Chondrocyte (in vitro differentiated cells): Measurements from ENCODE around the gene ITPR1. TPM values are rescaled to one million over a fixed set of nuclear protein-coding genes. Genes with fewer than 3 reads are reported as not detected.
A peak's percentile ranks its signal among the peaks of the same experiment; 100 is the strongest.

Experiments
- DNase-seq: peaks from one replicate; pipeline ENCODE4 v3.0.0; 2021; ENCODE audit warnings: mixed read lengths, low spot score
- H3K27ac Mint-ChIP-seq: one replicate; pipeline ENCODE4 v1.8.0; 2021; ENCODE audit warnings: mild to moderate bottlenecking, moderate library complexity, mixed read lengths; ENCODE audit not compliant: unreplicated experiment
- H3K27me3 Mint-ChIP-seq: 2 replicates; pipeline ENCODE4 v1.8.0; 2021; ENCODE audit warnings: low read depth, mixed read lengths
- H3K36me3 Mint-ChIP-seq: 2 replicates; pipeline ENCODE4 v1.8.0; 2021; ENCODE audit warnings: low read depth, mixed read lengths
- H3K4me1 Mint-ChIP-seq: 2 replicates; pipeline ENCODE4 v1.8.0; 2021; ENCODE audit warnings: low read depth, mild to moderate bottlenecking, mixed read lengths
- H3K4me3 Mint-ChIP-seq: one replicate; pipeline ENCODE4 v1.8.0; 2021; ENCODE audit warnings: mild to moderate bottlenecking, moderate library complexity, mixed read lengths; ENCODE audit not compliant: unreplicated experiment
- H3K9me3 Mint-ChIP-seq: 2 replicates; pipeline ENCODE4 v1.8.0; 2021; ENCODE audit warnings: low read depth, mixed read lengths
- CTCF ChIP-seq: fragments of 200-600 bp; sonication (generic); IDR thresholded peaks from 2 replicates; pipeline ENCODE4 v1.5.0; 2021; ENCODE audit warnings: antibody characterized with exemption, mild to moderate bottlenecking, moderate library complexity
- total RNA-seq: library from RNA; stranded (reverse); gene quantifications from 3 replicates; pipeline ENCODE4 v1.2.1, GENCODE V29; 2021

The ITPR1 gene
- total RNA-seq, 1 donor from 2014 or later, result 45.0 TPM

DNA sequence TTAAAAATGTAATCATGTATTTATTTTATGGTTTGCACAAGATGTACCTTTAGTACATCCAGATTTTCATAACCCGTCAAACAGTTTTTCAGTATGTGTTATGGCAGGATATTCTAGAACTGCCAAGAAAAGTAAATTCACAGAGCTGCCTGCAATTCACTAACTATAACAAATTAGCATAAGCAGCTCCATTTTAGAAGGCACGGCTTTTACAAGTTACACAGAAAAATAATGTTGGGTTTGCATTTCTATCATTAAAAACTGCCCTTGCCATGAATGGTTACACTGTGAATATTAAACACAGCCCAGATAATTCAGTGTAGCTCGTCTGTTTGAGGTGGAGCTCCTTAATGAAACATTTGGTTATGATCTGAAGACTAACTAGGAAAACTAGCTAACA, 391.7 kb downstream of the ITPR1 start:
- no peaks in the 10 kb centered on the region for H3K9me3 Mint-ChIP-seq
- no peaks in the 10 kb centered on the region for H3K36me3 Mint-ChIP-seq
- no peak overlapping the region for H3K4me3 Mint-ChIP-seq
- no peaks in the 10 kb centered on the region for H3K27me3 Mint-ChIP-seq
- peaks cover 16% of the 10 kb centered on the region for H3K4me1 Mint-ChIP-seq
- no peak for DNase-seq
- H3K27ac Mint-ChIP-seq, result no peak overlapping the region
- no peak for TF ChIP-seq CTCF

- Mint-ChIP-seq H3K4me3 (no peak overlapping the region), H3K36me3 (no peaks in the 10 kb centered on the region), H3K9me3 (no peaks in the 10 kb centered on the region), H3K27ac (no peak overlapping the region), H3K27me3 (no peaks in the 10 kb centered on the region), H3K4me1 (peaks cover 17% of the 10 kb centered on the region)
- no peak for DNase-seq
- TF ChIP-seq CTCF, result peak; percentile 35
These were observed 392.2 kb downstream of the ITPR1 start for GRCh38 chr3:4885316-4885715.

DNA sequence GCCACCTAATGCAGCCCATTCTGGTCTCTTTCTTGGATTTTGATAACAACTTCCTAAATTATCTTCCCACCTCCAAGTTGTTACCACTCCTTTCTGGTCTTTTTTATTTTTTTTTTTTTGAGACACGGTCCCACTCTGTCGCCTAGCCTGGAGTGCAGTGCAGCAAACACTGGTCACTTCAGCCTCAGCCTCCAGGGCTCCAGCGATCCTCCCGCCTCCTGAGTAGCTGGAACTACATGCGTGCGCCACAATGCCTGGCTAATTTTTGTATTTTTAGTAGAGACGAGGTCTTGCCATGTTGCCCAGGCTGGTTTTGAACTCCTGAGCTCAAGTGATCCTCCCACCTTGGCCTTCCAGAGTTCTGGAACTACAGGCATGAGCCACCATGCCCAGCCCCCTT, 393.3 kb downstream of the ITPR1 start:
- no peak for TF ChIP-seq CTCF
- H3K27me3 Mint-ChIP-seq, result no peaks in the 10 kb centered on the region
- H3K27ac Mint-ChIP-seq, result no peak overlapping the region
- no peaks in the 10 kb centered on the region for H3K9me3 Mint-ChIP-seq
- DNase-seq, result no peak
- no peak overlapping the region for H3K4me3 Mint-ChIP-seq
- H3K36me3 Mint-ChIP-seq, result no peaks in the 10 kb centered on the region
- H3K4me1 Mint-ChIP-seq, result peaks cover 17% of the 10 kb centered on the region

DNA sequence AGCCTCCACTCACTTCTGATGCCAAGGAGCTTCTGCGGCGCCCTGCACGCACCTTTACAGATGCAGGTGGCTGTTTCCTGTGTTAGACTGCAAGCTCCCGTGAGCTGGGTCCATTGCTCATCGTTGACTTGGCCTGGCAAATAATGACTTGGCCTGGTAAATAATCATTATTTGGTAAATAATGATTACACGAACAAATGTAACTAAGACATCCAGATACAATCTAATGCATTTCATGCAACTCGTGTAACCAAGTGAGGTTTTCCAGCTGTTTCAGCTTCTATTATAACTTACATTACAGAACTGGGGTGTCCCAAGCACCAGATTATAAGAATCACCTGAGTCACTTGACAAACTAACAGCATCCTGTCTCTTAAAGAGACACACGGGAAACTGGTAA, 394.0 kb downstream of the ITPR1 start:
- no peak overlapping the region for H3K27ac Mint-ChIP-seq
- peaks cover 17% of the 10 kb centered on the region for H3K4me1 Mint-ChIP-seq
- no peak overlapping the region for H3K4me3 Mint-ChIP-seq
- no peaks in the 10 kb centered on the region for H3K27me3 Mint-ChIP-seq
- no peak for DNase-seq
- H3K9me3 Mint-ChIP-seq, result no peaks in the 10 kb centered on the region
- H3K36me3 Mint-ChIP-seq, result no peaks in the 10 kb centered on the region
- TF ChIP-seq CTCF, result no peak

GRCh38 chr3:4888913-4889846, 396.0 kb downstream of the ITPR1 start:
- H3K4me1 Mint-ChIP-seq, result peaks cover 17% of the 10 kb centered on the region
- no peaks in the 10 kb centered on the region for H3K27me3 Mint-ChIP-seq
- no peaks in the 10 kb centered on the region for H3K9me3 Mint-ChIP-seq
- no peaks in the 10 kb centered on the region for H3K36me3 Mint-ChIP-seq
- H3K27ac Mint-ChIP-seq, result peak overlapping the region; percentile 33
- no peak overlapping the region for H3K4me3 Mint-ChIP-seq
- TF ChIP-seq CTCF, result no peak
- no peak for DNase-seq
